Stromal cell of bone marrow (primary cell): ENCODE results near the gene ADAMTS2.

Experiments used
- DNase-seq: peaks from one replicate; pipeline ENCODE4 v3.0.0-alpha.2; 2012; ENCODE audit warnings: low read depth

The ADAMTS2 gene

DNA sequence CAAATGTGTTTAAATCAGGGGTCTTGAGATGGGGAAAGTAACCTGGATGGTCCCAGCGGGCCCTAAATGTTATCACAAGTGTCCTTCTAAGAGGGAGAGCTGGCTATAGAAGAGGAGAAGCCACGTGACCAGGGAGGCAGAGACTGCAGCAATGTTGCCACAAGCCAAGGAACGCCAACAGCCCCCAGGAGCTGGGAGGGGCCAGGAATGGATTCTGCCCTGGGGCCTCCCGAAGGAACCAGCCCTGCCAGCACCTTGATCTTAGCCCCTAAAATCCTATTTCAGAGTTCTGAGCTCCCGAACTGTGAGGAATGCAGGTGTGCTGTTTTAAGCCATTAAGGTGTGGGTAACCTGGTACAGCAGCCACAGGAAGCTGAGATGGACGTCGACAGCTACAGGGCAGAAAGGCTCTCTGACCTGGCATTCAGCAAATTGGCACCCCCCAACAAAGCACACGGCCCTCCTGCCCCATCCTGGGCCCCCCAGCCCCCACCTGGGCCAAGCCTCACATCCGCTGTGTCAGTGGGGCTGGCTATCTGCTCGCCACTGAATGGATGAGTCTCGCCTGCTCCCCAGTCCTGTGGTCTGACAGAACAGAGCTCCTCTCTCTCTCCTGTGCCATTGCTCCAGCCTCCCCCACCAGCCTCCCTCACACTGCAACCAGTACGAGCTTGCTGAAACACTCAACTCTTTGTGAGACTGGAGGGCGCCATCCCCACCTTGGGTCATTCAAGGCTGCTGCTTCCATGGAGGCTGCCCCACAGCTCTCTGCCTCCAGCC is 78.8 kb downstream of the ADAMTS2 start:
- DNase-seq, result no peak

DNA sequence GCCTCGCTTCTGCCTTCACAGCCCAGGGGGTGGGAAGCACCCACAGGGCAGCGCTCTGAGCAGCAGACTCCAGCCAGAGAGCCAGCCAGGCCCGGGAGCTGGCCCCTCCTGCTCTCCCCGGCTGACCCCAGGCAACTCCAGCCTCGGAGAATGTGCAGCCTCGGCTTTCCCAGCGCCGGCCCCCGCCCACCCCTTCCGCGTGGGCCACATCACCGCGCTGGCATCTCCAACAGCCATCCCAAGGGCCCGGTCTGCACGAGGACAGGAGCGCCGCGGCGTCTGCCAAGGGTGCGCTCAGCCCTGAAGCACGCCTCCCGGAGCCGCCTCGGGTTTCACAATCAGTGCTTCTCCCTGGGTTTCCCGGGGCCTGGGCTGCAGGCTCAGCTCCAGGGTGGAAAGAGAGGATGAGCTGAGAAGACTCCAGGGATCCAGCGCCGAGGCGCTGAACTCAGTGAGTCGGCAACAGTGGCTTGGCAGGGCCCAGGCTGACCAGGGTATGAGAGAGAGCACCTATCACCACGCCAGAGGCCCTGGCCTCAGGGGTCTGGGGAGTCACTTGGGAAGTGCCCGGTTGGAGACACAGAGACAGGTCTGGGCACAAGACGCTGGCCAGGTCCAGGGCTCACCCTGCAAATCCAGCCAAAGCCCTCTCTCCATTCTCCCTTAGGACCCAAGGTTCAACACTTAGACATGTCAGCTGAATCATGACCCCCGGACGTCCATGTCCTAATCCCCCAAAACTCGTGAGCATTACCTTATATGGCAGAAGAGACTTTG is 79.6 kb downstream of the ADAMTS2 start:
- DNase-seq, result peak; percentile 99

DNA sequence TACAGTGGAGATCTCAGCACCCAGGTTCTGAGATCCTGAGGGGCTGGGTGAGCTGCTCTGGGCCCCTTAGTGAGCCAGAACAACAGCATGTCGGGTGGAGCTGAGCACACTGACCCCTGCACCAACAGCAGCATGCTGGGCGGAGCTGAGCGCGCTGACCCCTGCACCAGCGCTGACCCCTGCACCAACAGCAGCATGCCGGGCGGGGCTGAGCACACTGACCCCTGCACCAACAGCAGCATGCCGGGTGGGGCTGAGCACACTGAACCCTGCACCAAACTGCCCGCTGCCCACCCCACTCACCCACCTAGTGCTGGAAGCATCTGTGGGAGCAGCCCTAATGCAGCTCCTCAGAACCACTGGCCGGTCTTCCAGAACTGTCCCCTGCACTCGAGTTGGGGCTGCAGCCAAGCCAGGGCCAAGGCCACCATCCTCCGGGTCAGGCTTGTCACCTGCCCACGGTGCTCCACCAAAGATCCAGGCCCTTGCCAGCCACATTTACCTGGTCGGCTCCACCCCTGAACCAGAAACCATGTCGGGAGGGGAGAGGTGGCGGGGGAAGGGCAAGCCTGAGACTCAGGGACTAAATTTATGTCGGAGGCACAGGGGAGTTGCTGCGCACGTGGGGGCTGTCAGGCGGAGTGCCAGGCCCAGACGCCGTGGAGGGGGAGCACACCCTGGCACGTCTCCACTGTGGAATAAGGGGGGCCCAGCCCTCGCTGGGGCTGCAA is 80.3 kb downstream of the ADAMTS2 start:
- no peak for DNase-seq

DNA sequence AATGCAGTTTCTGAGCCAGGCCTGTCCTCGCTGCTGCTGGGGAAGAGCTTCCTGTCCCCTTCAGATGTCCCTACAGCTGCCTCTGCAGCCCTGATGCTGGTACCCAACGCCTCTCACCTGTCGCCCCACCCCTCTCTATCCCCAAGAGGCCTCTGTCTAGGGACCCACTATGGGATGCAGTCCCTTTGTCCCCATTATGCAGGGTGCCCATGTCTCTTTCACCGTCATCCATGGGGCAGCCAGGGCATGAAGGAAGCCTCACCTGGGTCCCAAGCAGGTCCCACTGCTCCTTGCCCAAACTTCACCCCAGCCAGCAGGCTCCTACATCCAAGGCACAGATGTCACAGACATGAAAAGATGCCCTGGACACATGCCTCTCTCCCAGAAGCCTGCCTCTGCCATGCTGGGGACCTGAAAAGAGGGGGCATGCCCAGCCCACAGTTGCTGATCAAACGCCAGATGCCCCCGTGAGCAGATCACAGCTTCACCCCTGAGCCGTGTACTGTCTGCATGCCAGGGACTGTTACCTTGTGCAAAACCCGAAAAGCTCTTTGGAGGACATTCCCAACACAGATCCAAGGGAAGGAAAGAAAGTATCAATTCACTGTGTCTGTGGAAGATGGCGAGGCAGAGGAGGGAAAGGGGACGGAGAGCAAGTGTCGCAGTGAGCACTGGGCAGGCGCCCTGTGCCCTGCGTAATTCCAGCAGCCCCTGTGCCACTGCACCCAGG is 81.0 kb downstream of the ADAMTS2 start:
- no peak for DNase-seq

DNA sequence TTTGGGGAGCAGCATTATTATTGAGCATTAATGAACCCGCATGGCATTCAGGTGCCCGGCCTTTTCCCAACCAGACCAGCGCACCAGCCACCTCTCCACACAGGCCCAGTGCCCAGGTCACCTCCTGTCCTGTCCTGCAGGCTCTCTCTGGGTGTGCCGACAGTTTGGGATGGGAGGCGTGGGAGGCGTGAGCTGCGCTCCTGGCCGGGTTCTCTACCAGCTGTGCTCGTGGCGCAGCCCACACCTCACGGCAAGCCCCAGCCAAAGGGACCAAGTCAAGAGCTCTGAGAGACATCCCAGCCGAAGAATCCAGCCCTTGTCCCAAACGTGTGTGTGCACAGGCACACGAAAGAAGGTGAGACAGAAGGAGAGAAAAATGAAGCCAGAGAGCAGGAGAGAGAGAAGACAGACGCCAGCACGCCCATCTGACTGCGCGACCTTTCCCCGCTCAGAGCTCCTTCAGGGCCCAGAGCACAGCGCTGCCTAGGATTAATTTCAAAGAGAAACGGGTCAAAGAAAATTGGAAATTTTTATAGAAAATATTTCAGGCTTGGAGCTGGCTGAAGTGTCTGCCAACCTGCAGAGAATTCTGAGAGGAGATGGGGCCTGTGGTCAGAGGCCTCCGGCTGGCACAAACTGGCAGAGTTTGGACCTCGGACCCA is 81.7 kb downstream of the ADAMTS2 start:
- DNase-seq, result no peak

DNA sequence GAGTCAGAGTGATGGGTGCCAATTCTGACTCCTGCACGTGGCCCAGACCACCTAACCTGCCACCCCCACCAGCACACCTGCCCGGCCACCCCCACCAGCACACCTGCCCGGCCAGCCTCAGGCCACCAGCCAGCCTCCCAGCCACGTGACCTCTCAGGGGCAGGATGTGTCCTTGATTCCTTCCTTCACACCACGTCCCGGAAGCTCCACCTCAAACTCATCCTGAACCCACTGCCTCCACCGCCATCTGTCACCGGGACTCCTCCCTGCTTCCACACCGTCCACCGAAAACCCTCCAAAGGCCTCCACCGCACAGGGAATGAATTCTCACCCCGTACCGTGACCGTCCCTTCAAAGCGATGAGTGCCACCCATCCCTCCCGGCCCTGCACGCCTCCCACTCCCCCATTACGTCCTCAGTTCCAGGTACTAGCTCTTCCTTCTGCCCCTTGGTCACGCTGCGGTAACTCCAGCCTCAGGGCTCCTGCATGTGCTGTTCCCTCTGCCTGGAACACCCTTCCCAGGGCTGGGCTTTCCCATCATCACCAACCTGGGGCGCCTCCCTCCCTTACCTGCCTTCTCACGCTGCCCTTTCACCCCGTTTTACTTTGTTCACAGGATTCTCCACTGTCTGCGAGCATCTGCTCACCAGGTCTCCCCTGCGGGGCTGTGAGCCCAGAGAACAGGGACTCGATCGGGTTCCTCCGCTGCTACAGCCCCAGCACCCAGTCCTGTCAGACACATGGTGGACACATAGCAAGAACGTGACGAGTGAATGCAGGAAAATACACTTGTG is 82.9 kb downstream of the ADAMTS2 start:
- no peak for DNase-seq

DNA sequence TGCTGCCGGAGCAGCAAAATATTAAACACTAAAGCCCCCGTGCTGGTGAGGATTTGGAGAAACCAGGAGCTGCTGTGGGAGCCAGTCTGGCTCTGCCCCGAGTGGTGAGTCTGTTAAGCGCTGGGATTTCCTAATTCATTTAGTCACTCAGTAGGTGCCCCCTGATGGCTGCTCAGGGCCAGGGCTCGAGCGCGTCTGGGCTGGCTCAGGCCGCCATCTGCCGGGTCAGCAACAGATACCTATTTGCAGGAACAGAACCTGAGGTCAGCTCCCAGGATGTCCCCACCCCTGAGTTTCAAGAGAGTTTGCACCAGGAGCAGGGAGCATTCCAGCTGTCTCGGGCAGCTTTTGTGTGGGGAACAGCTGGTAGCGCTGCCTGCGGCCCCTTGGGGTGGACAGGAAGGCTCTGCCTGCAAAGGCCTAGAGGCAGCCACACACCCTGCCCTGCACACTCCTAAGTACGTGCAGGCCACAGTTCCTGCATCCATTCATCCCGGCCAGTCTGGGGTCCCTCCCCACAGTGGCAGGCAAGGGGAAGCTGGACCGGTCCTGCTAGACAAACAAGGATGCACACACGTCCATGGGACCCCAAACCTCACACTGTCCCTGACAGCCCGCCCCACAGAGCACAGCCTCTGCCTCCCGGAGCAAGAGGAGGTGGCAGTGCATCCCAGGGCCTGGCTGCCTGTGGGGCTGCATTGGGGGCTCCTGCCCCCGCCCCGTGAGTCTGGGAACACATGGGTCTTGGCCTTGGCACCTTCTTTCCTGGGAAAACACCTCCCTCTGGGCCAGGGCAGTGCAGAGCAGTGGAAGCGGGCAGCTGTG is 83.7 kb downstream of the ADAMTS2 start:
- DNase-seq, result no peak

DNA sequence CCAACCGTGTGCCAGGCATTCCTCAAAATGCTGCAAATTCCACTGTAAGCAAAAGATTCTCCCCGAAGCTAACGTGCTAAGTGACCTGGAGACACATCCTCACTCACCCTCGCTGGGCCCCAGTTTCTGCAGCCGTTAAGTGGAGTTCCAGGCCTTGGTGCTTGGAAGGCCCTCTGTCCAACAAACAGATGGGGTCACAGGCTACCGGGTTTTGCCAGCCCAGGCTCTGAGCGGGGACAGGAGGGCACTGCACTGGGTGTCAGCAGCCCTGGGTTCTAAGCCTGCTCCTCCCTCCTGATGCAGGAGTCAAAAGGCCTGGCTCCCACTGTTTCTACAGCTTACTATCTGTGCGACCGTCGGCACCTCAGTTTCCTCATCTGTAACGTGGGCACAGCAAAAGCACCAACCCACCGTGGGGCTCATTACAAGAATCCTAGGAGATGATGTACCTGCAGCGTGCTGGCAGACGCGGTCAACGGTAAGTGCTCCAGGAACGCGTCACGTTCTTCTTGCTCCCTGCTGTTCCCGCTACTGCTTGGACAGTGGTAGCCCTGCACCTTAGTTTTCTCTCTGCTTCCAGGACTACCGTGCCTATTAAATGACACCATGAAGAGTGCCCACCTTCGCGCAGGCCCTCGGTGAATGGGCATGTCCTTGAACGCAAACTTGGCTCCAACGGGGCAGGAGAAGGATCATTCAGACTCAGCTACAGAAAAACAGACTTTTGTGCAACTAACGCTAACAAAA is 84.8 kb downstream of the ADAMTS2 start:
- DNase-seq, result no peak

DNA sequence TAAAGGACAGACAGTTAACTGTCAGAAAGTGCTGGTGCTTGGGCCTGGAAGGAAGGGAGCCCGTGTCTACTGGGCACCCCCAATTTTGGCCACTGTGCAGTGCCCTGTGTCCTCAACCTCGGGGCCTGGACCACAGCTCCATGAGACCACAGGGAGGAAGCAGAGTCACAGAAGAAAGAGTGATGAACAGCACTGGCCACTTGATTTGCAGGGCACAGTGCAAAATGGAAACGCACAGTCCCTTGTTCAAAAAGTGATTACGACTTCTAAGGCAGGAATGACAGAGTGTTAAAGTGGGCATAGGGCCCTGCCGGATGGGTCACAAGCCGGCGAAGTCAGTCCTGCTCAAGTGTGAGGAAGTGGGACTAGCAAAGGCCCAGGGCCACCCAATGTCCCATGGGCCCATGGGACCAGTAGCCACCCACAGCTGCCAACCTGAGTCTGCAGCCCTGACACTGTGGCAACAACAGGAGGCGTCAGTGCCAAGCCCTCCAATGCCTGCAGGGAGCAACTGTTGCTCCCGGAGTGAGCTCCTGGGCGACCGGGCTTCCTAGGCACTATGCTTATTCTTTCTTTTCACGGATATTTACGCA is 85.4 kb downstream of the ADAMTS2 start:
- DNase-seq, result no peak

DNA sequence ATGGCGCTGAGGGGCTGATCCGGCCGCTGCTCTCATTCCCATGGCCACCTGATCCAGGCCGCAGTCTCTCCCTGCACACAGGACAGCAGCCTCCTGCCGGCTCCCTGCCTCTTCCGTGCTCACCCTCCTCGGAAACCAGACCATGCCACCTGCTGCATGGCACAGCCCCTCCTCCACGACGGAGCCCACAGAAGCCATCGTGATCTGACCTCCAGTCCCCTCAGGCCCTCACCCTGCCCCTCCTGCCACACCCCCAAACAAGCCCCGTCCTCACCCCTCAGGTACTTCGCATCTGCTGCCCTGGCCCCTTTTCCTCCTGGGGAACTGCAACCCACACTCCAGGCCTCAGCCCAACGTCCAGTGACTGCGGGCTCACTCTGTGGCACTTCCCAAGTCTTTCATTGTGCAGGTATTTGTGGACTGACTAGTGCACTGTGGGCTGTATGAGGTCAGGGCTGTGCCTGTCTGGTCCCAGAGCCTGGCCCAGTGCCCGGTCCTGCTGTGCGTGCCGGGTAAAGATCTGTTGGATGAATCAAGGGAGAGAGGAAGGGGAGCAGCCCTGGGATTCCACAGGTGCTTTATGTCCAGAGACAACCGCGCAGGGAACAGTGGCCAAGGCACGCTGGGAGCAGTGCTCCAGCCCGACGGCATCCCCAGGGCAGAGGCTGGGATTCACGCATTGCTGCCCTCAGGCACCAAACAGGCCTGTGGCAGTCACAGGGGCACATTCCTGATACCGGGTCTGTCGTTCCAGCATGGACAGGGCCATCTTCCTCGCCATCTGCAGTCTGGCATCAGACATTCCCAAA is 86.1 kb downstream of the ADAMTS2 start:
- DNase-seq, result no peak

DNA sequence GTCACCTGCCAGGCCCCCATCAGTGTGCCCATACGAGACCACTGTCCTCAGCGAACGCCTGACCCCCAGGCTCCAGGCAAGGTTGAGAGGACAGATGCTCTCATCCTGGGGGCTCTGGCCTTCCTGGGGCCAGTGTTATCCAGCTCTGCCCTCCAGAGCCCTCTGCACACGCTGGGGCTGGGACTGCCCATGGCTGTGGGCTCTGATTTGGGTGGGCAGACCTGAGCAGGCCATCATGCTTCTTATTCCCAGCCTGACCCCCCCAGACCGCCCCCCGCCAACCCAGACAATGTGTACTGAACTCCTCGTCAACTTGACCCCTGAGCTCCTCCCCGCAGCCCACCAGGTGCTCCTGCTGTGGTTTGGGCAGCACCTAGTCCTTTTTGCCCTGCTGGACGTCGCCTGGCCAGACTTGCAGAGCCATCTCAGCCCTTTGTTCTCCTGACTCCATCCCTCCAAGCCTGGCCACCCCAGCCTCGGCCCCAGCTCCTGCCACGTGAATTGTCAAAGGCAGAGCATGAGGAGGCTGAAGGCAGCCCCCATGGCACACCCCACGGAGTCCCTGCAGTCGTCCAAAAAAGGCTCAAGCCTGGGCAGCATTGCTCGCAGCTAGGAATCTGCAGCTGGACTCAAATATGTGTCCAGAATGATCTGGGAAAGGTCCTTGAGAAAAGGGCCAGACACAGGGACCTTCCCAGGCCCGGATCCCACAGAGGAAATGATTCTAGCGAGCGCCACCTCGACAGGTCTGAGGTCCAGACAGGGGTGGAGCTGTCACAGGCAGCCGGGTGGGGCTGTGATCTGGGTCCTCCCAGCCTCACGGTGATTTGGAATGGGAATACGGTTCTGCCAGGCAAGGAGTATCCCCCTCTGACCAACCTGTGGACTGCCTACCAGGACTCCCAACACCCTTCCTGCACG is 87.0 kb downstream of the ADAMTS2 start:
- no peak for DNase-seq

DNA sequence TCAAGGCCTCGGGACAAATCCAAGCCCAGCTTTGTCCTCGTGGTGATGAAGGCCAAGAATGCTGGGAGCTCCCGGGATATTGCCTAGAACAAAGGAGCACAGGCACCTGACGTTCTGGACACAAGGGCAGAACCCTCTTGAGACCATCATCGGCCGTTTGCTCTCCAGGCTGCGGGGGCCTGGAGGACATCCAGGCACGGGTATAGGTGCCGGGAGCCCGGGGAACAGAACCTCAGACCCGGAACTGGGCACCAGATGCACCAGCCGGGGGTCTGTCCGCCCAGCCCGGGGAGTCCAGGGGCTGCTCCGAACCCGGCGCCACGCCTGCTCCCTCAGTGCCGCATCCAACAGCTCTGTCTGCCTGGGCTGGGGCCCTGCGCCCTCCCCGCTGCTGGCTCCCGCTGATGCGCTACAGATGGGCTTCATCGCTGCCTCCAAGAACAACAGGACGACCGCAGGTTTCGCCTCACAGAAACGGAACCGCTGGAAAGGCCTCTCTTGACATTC is 88.0 kb downstream of the ADAMTS2 start:
- DNase-seq, result no peak

DNA sequence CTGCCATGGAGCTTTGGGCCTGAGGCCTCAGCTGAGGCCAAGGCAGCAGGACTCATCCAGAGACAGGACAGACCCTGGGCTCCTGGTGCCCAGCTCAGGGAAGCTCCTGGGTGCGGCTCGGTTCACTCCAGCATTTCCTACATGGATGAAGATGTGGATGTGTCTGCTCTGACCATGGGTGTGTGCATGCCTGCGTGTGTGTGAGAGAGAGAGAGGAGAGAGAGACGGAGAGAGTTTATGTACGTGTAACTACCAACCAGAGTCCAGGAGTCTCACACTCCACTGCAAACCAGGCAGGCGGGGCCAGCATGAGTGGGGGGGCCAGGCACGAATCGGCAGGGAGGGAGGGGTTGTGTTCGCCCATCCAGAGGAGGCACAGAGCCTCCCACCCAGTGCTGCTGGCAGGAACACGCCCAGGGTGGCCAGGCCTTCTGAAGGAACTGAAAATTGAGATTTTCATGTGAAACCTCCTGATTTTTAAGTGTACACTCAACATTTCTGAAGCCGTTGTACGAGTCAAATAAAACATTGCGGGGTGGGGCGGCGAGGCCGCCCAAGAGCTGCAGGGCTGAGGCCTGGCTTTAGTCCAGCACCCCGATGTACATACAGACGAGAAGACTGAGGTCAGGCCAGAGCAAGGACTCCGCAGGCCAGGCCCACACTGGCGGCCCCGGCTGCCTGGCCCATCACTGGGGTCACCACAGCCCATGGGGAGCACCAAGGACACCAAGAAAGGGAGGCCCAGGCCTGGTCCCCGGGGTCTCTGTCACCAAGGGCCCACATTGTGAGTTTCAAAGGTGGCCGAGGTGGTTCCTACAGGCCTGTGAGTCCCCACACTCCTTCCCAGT is 88.7 kb downstream of the ADAMTS2 start:
- DNase-seq, result no peak

DNA sequence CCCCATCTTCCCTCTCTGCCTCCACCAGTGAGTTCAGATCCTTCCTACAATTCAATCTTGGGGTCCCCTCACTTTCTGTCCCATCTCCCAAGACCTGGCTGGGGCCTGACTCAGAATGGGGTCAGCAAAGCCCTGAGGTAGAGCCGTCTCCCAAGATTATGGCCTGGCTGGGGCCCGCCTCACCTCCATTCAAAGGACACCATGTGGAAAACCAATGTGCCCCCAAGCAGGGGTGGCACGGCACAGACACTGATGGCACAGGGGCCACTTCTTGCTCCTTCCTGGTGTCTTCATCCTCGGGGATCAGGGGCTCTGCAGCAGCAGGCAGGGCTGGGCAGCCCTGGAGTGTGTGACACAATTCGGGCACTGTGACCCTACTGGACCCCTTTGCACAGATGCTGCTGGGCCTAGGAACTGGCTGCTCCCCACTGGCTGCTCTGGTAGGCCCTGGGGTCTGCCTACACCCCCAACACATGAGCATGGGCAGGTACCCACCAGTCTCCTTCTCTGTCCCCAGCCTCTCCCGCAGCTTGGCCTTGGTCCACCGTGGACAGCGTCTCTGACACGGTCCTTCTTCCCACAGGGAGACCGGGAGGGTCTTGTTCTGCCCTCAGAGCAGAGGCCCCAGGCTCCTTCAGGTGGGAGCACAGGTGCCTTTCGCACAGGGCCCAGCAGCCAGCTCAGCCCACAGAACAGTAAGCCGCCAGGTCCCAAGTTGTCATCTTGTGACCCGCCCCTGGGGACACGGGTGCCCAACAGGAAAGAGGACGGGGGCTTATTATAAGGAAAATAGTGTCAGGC is 89.5 kb downstream of the ADAMTS2 start:
- DNase-seq, result no peak
